OCI-LY1 (cell line): ENCODE data around the gene CACNA1D.

Source experiments
- H2AFZ ChIP-seq: fragments of 200-600 bp; sonication (generic), shearing (Covaris generic); 2 replicates; pipeline ENCODE4 v1.6.0; 2014; ENCODE audit warnings: antibody characterized with exemption, mild to moderate bottlenecking, low read length
- H3F3A ChIP-seq: fragments of 200-600 bp; sonication (generic), shearing (Covaris generic); 2 replicates; pipeline ENCODE4 v1.6.0; 2014; ENCODE audit warnings: mild to moderate bottlenecking, antibody characterized with exemption, low read length, moderate library complexity; ENCODE audit not compliant: insufficient read depth
- H3K27ac ChIP-seq: fragments of 200-600 bp; sonication (generic); 2 replicates; pipeline ENCODE4 v1.5.1; 2014; ENCODE audit warnings: low read length, mixed run types, mild to moderate bottlenecking, low read depth; ENCODE audit not compliant: poor library complexity, severe bottlenecking
- H3K27me3 ChIP-seq: fragments of 200-600 bp; sonication (generic); 2 replicates; pipeline ENCODE4 v1.6.0; 2014; ENCODE audit warnings: antibody characterized with exemption, mild to moderate bottlenecking, low read length, moderate library complexity; ENCODE audit not compliant: insufficient read depth
- H3K36me3 ChIP-seq: fragments of 200-600 bp; sonication (generic); 2 replicates; pipeline ENCODE4 v1.6.1; 2014; ENCODE audit warnings: mild to moderate bottlenecking, antibody characterized with exemption, low read length, moderate library complexity, mixed read lengths; ENCODE audit not compliant: insufficient read depth
- H3K4me1 ChIP-seq: fragments of 200-600 bp; sonication (generic); 2 replicates; pipeline ENCODE4 v1.5.1; 2014; ENCODE audit warnings: mild to moderate bottlenecking, low read length, moderate library complexity; ENCODE audit not compliant: insufficient read depth, severe bottlenecking
- H3K4me2 ChIP-seq: fragments of 200-600 bp; sonication (generic), shearing (Covaris generic); 2 replicates; pipeline ENCODE4 v1.6.1; 2014; ENCODE audit warnings: low read length
- H3K4me3 ChIP-seq: fragments of 200-600 bp; sonication (generic); 2 replicates; pipeline ENCODE4 v1.5.1; 2014; ENCODE audit warnings: low read length, low read depth, mild to moderate bottlenecking, mixed read lengths; ENCODE audit not compliant: poor library complexity, severe bottlenecking
- H3K79me2 ChIP-seq: fragments of 200-600 bp; shearing (Covaris generic); 2 replicates; pipeline ENCODE4 v1.6.1; 2016; ENCODE audit warnings: mixed run types, low read length, mixed read lengths; ENCODE audit not compliant: insufficient read depth
- H3K9ac ChIP-seq: fragments of 200-600 bp; sonication (generic), shearing (Covaris generic); 2 replicates; pipeline ENCODE4 v1.6.1; 2014; ENCODE audit warnings: mild to moderate bottlenecking, low read length, mixed read lengths
- H3K9me2 ChIP-seq: fragments of 200-600 bp; sonication (generic), shearing (Covaris generic); 2 replicates; pipeline ENCODE4 v1.6.1; 2014; ENCODE audit warnings: low read depth, mild to moderate bottlenecking, low read length, mixed read lengths
- H3K9me3 ChIP-seq: fragments of 200-600 bp; shearing (Covaris generic); 2 replicates; pipeline ENCODE4 v1.6.1; 2014; ENCODE audit warnings: low read length, mixed read lengths
- H4K20me1 ChIP-seq: fragments of 200-600 bp; sonication (generic), shearing (Covaris generic); 2 replicates; pipeline ENCODE4 v1.6.0; 2016; ENCODE audit warnings: mild to moderate bottlenecking, low read length; ENCODE audit not compliant: insufficient read depth
- EZH2 ChIP-seq: fragments of 200-600 bp; sonication (generic), shearing (Covaris generic); IDR thresholded peaks from 2 replicates; pipeline ENCODE4 v1.8.0; 2017; ENCODE audit warnings: borderline replicate concordance, mixed run types, mild to moderate bottlenecking, antibody characterized with exemption, low read length, moderate library complexity, mixed read lengths
- TF ChIP-seq, protein P1 (sequence below): fragments of 200-600 bp; sonication (generic), shearing (Covaris generic); IDR thresholded peaks from 2 replicates; pipeline ENCODE4 v1.5.1; 2017; ENCODE audit warnings: mild to moderate bottlenecking, antibody characterized with exemption, low read length, moderate library complexity, mixed read lengths

The CACNA1D gene

DNA sequence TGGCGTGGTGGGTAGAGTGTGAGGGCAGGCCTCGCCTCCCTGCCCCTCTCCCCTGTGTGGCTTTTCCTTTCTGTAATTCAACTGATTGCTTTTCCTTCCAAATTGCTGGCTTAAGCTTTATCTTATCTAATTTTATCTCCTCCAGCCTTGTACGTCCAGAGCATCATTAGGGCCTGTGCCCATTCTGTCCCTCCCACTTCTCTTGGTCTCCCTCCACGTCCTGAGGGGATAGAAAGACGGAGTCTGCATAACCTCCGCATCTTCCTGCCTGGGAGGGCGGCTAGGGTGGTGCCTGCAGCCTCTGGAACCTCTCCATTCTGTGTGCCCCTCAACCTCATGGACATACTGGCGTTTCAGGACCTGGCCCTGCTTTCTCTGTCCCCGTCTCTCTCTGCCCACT lies 39.8 kb downstream of the CACNA1D start:
- no peaks in the 10 kb centered on the region for H3K36me3 ChIP-seq
- no peaks in the 10 kb centered on the region for H3K9me2 ChIP-seq
- no peaks in the 10 kb centered on the region for H3F3A ChIP-seq
- no peak overlapping the region for H3K4me3 ChIP-seq
- no peak overlapping the region for H3K27ac ChIP-seq
- H4K20me1 ChIP-seq, result no peaks in the 10 kb centered on the region
- TF ChIP-seq, protein P1, sequence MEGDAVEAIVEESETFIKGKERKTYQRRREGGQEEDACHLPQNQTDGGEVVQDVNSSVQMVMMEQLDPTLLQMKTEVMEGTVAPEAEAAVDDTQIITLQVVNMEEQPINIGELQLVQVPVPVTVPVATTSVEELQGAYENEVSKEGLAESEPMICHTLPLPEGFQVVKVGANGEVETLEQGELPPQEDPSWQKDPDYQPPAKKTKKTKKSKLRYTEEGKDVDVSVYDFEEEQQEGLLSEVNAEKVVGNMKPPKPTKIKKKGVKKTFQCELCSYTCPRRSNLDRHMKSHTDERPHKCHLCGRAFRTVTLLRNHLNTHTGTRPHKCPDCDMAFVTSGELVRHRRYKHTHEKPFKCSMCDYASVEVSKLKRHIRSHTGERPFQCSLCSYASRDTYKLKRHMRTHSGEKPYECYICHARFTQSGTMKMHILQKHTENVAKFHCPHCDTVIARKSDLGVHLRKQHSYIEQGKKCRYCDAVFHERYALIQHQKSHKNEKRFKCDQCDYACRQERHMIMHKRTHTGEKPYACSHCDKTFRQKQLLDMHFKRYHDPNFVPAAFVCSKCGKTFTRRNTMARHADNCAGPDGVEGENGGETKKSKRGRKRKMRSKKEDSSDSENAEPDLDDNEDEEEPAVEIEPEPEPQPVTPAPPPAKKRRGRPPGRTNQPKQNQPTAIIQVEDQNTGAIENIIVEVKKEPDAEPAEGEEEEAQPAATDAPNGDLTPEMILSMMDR, result no peak
- TF ChIP-seq EZH2, result no peak
- H2AFZ ChIP-seq, result no peak overlapping the region
- H3K9ac ChIP-seq, result no peak overlapping the region
- H3K79me2 ChIP-seq, result no peaks in the 10 kb centered on the region
- no peak overlapping the region for H3K4me2 ChIP-seq
- H3K9me3 ChIP-seq, result no peaks in the 10 kb centered on the region
- H3K27me3 ChIP-seq, result no peaks in the 10 kb centered on the region
- no peaks in the 10 kb centered on the region for H3K4me1 ChIP-seq

DNA sequence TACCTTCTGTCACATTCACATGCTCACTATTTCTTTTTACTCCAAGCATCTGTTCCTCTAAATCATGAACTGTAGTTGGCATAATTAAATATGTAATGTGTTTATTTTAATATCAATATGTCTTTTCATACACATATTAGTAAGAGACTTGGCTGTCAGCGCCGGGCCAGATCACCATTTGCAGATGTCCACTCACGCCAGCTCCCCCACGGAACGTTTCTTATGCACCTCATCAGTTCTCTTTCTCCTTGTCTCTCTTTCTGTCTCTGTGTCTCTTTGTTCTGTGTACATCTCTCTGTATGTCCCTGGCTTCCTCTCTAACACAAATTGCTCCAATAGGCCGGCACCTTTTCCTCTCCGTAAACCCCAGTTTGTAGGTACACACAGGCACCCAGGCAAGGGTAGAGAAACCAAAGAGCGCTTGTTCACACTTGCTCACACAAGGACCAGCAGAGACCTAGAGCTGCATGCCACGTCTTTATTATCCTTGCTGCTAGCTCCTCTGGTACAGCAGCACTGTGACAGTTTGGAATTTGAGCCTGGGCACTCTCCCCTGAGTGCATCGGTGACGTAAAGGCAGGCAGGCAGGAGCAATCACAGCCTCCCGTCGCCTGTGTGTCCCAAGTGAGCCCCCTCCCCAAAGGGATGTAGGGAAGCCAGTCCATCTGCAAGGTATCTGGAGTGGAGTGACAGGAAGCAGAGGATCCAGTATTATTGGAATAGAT lies 40.4 kb downstream of the CACNA1D start:
- TF ChIP-seq, protein P1, result no peak
- TF ChIP-seq EZH2, result no peak
- Histone ChIP-seq H3K9ac (no peak overlapping the region), H3K36me3 (no peaks in the 10 kb centered on the region), H3K9me3 (no peaks in the 10 kb centered on the region), H3K4me3 (no peak overlapping the region), H3K4me2 (no peak overlapping the region), H4K20me1 (no peaks in the 10 kb centered on the region), H3F3A (no peaks in the 10 kb centered on the region), H2AFZ (no peak overlapping the region), H3K27ac (no peak overlapping the region), H3K27me3 (no peaks in the 10 kb centered on the region), H3K4me1 (no peaks in the 10 kb centered on the region), H3K9me2 (no peaks in the 10 kb centered on the region), H3K79me2 (no peaks in the 10 kb centered on the region)

DNA sequence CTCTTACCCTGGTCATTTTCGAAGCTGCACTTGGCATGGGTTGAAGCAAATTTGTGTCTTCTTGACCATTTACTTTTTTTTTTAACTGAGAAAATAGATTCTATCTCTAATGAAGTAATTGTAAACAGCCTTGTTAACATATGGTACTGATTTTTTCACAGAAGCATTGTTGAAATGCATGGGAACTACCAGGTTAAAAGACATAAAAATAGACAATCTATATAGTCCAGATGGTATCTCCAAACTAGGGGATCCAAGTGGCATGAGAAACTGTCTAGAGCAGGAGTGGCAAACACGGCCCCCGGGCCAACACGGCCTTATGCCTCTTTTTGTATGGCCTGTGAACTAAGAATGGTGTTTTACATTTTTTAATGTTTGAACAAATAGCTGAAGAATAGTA lies 41.9 kb downstream of the CACNA1D start:
- H3K9me3 ChIP-seq, result no peaks in the 10 kb centered on the region
- H3K4me3 ChIP-seq, result no peak overlapping the region
- H3K36me3 ChIP-seq, result no peaks in the 10 kb centered on the region
- TF ChIP-seq EZH2, result no peak
- TF ChIP-seq, protein P1, result no peak
- H3K27me3 ChIP-seq, result no peaks in the 10 kb centered on the region
- H3K4me1 ChIP-seq, result no peaks in the 10 kb centered on the region
- no peaks in the 10 kb centered on the region for H3K79me2 ChIP-seq
- no peak overlapping the region for H3K4me2 ChIP-seq
- H4K20me1 ChIP-seq, result no peaks in the 10 kb centered on the region
- no peaks in the 10 kb centered on the region for H3K9me2 ChIP-seq
- H3K27ac ChIP-seq, result no peak overlapping the region
- H3K9ac ChIP-seq, result no peak overlapping the region
- H2AFZ ChIP-seq, result no peak overlapping the region
- H3F3A ChIP-seq, result no peaks in the 10 kb centered on the region
